GM18519 (cell line): ENCODE data around the gene ADAMTS14.

Source experiments
- ATAC-seq: cut with Tn5 transposase; IDR thresholded peaks from one replicate; pipeline ENCODE4 v1.9.1; 2021; ENCODE audit warnings: mild to moderate bottlenecking, moderate library complexity; ENCODE audit not compliant: unreplicated experiment, low FRiP score

Gene ADAMTS14

GRCh38 chr10:70691611-70692010, 19.3 kb downstream of the ADAMTS14 start:
- ATAC-seq, result no peak

GRCh38 chr10:70692043-70692603, 19.8 kb downstream of the ADAMTS14 start:
- ATAC-seq, result no peak

- no peak for ATAC-seq
Observed at GRCh38 chr10:70693619-70694335, 21.5 kb downstream of the ADAMTS14 start.

GRCh38 chr10:70694418-70695141, 22.3 kb downstream of the ADAMTS14 start:
- no peak for ATAC-seq

- ATAC-seq, result no peak
Observed at GRCh38 chr10:70695241-70696030, 23.1 kb downstream of the ADAMTS14 start.

GRCh38 chr10:70698211-70698610, 25.9 kb downstream of the ADAMTS14 start:
- ATAC-seq, result no peak

- no peak for ATAC-seq
Observed at GRCh38 chr10:70699063-70699658, 26.9 kb downstream of the ADAMTS14 start.

- no peak for ATAC-seq
Observed at GRCh38 chr10:70699659-70700174, 27.4 kb downstream of the ADAMTS14 start.

- no peak for ATAC-seq
Observed at GRCh38 chr10:70702190-70702763, 30.0 kb downstream of the ADAMTS14 start.

GRCh38 chr10:70704211-70704610, 31.9 kb downstream of the ADAMTS14 start:
- no peak for ATAC-seq

- ATAC-seq, result no peak
Observed at GRCh38 chr10:70705121-70705861, 33.0 kb downstream of the ADAMTS14 start.

- ATAC-seq, result no peak
Observed at GRCh38 chr10:70711177-70711576, 38.9 kb downstream of the ADAMTS14 start.

GRCh38 chr10:70711911-70712310, 39.6 kb downstream of the ADAMTS14 start:
- ATAC-seq, result no peak

GRCh38 chr10:70714245-70714644, 41.9 kb downstream of the ADAMTS14 start:
- ATAC-seq, result no peak

- ATAC-seq, result no peak
Observed at GRCh38 chr10:70714951-70715350, 42.6 kb downstream of the ADAMTS14 start.

- ATAC-seq, result no peak
Observed at GRCh38 chr10:70715853-70716795, 43.8 kb downstream of the ADAMTS14 start.

- no peak for ATAC-seq
Observed at GRCh38 chr10:70722820-70723424, 50.6 kb downstream of the ADAMTS14 start.

- ATAC-seq, result no peak
Observed at GRCh38 chr10:70723771-70724170, 51.5 kb downstream of the ADAMTS14 start.
